HG03571 (cell line): Measurements from ENCODE around the gene JMJD1C.
A peak's percentile ranks its signal among the peaks of the same experiment; 100 is the strongest.

Experiments
- ATAC-seq: cut with Tn5 transposase; IDR thresholded peaks from one replicate; pipeline ENCODE4 v1.9.1; 2021; ENCODE audit not compliant: unreplicated experiment

JMJD1C gene

GRCh38 chr10:63483983-63484382 lies 18.2 kb upstream of the JMJD1C start:
- no peak for ATAC-seq

DNA sequence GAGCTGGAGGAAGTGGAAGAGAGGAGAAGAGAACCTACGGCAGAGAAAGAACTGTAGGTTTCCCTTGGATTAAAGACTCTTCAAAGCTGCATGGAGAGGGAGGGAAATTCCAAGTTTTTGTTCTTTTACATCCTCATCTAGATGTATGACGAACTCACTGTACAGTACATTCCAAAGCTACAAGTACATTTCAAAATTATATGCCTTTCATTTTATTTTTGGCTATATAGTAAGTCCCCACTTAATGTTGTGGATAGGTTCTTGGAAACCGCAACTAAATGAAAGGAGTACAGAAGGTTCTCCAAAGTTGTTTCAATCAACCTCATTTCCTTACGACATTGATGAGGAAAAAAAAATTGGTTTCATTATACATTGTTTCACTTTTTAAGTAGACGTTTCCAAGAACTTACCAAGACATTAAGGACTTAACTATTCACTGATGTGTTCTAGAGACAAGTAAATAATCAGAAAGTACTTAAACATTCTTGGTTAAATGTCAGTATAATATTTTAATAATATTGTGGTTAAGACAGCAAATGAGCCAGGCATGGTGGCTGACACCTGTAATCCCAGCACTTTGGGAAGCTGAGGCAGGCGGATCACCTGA lies 16.1 kb upstream of the JMJD1C start:
- no peak for ATAC-seq

DNA sequence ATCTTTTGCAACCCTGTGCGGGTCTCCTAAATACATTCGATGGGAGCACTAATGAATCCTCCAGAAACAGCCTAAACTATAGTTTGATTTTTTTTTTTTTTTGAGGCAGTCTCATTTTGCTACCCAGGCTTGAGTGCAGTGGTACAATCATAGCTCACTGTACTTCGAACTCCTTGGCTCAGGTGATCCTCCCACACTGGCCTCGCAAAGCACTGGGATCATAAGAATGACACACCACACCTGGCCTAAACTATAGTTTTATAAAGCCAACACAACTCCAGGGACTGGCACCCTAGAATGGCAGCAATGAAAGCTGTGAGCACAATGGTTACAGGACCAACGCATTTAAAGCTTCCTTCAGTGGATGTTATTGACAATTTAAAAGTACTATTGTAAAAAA lies 14.5 kb upstream of the JMJD1C start:
- ATAC-seq, result no peak

- ATAC-seq, result no peak
Observed at GRCh38 chr10:63478564-63478963, 12.8 kb upstream of the JMJD1C start.

- ATAC-seq, result no peak
Observed at GRCh38 chr10:63477927-63478326, 12.2 kb upstream of the JMJD1C start.

GRCh38 chr10:63474488-63474887 lies 8.7 kb upstream of the JMJD1C start:
- no peak for ATAC-seq

GRCh38 chr10:63470928-63471327 lies 5.2 kb upstream of the JMJD1C start:
- ATAC-seq, result no peak

DNA sequence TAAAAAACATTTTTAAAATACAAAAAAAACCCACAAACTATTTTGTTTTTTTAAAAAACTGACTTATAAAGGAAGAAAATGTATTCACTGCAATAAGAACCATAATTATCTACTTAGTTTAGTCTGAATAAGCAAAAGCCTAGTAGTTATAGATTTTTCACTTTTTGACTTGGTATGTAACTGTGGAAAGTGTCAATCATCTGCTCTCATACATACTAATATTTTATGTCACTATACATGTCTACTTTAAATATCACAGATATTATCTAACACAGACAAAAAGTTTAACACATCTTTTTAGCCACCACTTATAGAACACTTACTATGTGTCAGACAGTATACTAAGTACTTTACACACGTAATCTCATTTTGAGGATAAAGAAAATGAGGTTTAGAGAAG lies 3.2 kb upstream of the JMJD1C start:
- ATAC-seq, result no peak

DNA sequence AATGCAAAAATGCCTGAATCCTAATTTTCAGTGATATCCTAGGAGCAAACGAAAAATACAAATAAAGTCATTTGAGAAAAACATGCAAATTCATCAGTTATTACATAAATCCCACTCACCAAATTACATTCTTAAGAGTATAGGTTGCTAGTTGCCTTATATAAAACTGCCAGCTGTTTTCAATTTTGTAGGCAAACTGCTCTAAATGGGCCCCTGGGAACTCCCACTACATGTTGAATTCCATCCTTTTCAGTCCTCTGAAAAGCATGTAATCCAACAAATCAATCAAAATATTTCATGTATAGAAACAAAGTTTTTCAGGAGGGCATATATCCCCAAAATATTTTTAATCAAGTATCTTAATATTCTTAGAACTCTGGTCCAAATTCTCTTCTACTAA lies 2.1 kb upstream of the JMJD1C start:
- no peak for ATAC-seq

DNA sequence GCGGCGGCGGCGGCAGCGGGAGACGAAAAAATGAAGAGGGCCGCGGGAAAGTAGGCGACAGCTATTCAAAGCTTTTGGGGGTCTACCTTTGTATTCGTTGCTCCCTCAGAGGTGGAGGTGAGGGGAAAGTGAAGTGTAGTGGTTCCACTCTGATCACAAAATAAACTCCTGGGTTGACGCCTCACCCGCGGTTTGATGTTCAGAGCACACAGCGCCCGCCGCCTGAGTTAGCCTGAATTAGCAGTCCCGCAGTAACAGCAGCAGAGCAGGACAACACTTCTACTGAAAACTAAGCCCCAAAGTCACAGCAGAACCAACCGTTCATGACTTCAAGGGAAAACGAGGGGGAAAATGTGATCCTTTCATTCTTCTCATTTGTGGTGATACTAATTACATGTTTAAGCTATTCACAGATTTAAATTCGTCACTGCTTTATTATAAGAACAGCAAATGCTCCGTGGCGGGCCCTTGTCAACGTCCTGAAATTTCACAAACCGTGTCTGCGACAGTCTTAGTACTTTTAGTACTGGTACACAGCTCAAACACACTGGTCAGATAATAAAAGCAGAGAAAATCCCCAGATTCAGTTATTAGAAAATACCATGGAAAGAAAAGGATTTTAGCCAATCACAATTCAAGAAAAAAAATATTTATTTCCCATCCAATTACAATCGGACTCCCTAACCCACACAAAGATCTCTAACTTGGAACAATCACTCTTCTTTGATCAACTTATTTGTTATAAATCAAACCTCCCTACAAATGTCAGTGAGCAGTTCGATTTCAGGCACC lies 563 bp upstream of the JMJD1C start:
- peak; percentile 35 for ATAC-seq

DNA sequence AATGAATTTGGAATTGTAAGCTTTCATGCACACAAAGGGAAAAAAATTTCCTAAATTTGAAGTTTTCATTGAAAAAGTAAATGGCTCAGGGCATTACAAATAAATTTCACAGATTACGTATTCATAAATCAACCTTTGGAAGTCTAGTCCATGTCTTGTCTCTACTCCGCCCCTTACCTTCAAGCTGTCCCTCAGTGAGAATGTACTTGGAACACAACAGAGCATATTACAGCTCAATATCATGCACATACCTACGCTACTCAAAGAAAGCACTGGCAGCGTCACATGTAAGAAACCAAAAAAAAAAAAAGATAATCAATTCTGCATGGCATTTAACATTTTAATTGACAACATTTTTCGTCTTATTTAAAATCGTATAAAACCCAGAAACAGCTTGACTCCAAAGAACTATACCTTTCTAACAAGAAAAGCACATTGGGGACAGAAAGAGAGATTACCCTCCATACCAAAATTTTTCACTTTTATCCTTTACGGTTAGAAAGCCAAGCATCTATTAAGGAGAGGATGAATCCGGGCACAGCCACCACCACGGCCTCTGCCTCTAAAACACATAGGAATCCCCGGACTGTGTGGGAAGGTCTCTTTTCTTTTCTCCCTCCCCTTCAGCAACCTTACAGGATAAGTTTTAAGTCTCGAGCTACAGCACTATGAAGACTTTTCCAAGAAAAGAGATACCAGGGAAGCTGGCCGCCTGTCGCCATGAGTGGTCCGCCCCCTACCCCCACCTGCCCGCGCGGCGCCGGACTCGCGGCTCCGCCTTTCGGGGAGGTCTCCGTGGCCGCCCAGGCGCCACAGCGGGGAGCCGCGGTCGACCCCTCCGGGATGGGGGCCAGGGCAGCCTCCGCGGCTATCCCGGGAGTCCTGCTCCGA lies 1.1 kb downstream of the JMJD1C start:
- ATAC-seq, result peak; percentile 39

DNA sequence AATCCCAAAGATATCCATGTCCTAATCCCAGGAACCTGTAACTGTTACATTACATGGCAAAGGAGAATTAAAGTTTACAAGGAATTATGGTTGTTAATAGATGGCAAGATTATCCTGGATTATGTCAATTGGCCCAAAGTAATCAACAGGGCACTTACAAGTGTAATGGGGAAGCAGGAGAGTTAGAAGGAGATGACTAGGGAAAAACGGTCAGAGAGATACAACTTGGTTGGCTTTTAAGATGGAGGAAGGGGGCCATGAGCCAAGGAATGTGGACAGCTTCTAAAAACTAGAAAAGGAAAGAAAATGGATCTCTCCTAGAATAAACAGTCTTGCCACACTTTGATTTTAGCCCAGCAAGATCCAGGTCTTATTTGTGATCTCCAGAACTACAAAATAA lies 3.3 kb downstream of the JMJD1C start:
- ATAC-seq, result no peak

DNA sequence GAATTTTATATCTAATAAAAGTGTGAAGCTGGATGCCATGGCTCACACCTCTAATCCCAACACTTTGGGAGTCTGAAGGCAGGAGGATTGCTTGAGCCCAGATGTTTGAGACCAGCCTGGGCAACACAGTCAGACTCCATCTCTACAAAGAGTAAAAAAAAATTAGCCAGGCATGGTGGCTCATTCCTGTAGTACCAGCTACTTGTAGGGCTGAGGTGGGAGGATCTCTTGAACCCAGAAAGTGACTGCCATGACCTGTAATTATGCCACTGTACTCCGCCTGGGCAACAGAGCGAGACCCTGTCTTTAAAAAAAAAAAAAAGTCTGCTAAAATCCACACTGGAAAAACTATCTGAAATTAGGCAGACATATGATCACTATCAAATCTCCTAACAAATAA lies 7.6 kb downstream of the JMJD1C start:
- ATAC-seq, result no peak

DNA sequence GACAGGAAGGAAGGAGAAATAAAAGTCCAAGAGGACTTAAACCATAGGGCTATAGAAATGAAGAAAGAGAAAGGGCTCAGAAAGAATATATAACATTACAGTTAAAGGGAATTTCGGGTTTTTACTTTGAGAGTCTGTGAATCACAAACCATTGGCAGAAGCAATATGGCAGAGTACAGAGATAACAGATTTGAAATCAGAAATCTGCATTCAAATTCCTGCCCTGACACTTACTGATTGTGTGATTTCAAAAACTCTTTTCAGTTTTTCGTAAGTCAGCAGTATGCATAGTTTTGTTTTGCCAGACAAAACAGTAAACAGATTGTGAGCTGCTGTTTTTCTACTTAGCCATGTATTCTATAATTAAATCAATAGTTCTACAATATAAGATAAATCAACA lies 8.2 kb downstream of the JMJD1C start:
- ATAC-seq, result no peak

DNA sequence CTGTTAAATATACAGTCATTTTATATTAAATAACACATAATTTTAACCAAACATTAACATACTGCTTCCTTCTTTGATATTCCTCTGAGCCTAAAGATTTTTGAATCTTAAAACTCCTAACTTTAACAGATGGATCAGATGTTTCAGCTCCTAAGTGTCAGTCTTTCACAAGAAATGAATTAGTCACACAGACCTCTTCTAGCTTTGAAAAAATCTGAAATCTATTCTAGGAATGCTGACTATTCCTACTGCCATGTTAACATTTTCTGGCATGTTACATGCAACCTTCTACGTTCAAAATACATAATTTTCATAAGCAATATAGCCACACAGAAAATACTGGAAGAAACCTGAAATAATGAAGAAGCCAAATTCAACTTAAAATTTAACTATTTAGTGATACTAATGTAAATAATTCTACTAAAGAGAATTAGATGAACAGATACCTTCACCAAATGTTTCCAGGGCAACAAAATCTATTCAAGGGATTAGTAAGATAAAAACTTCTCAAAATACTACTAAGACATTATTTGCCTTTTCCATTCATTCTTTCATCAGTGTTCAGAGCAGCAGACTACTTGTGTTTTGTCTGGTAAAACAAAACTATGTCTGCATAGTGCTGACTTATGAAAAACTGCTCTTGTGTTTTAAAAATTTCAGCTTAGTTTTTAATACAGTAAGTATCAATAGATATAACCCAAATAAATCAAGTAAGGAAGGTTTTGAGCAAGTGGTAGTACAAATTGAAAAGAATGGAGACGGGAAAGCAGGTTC lies 9.2 kb downstream of the JMJD1C start:
- ATAC-seq, result no peak

DNA sequence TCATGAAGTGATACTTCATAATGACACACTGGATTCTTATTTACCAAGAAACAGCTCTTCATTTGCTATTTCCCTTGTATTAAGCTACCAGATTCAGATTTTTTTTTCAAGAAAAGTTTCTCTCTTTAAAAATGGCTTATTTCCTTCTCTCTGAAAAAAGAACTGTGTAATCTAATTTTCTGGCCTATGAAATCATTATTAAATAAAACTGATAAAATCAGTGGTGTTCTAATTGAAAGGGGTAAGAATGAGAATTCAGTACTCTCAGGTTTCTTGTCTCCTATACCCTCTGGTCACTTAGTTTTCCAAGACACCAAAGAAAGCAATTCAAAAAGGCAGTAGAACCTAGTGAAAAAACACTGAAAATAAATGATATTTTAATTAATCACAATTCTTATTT lies 10.3 kb downstream of the JMJD1C start:
- no peak for ATAC-seq

DNA sequence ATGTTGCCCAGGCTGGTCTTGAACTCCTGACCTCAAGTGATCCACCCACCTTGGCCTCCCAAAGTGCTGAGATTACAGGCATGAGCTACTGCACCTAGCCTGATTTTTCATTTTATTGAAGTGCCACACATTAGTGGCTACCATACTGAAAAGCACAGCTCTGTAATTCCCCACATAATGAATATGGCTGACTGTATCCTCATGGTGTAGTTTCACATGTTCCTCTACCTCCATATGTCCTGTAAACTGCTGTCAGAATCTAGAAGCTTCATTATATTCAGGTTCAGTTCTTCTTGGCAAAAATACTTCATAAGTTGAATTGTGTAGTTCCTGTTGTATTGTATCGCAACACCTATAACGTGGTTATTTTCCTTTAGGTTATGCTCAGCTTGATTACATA lies 11.1 kb downstream of the JMJD1C start:
- ATAC-seq, result no peak

GRCh38 chr10:63452524-63452923 lies 13.3 kb downstream of the JMJD1C start:
- no peak for ATAC-seq

DNA sequence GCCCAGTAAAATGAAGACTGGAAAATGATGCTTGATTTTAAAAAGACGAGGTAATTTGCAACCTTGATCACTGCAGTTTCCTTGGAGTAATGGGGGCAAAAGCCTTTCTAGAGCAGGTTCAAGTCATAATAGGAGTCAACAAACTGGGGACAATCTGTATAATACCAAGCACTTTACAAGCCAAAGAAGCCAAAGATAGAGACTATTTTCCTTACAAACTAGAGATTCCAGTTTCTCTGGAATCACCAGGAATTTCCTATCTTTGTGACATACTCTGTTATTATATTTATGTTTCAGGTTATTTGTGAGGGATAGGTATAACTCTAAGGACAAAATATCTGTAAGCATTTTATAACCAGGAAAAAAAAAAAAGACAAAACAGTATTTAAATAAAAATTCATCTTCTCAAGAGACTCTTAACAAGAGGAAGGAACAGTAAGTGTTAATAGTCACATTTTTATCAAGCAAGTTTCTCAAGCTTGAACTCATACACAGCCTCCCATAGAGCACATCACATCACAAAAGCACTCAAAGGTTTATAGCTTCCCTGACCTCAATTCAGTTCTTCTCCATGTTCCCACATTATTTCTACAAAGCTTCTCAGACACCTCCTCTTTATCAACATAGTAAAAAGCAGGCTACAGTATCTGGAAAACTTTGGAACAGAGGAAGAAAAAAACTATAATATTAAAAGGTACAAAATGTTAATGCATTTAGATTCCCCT lies 18.9 kb downstream of the JMJD1C start:
- ATAC-seq, result no peak

- no peak for ATAC-seq
Observed at GRCh38 chr10:63441404-63441803, 24.4 kb downstream of the JMJD1C start.
